Tibial artery (tissue), 4 donors: ENCODE results near the gene G6PC1.

ENCODE experiments used
- DNase-seq, 2 donors: peaks; one replicate each; pipeline ENCODE4 v3.0.0-alpha.2; 2019
- H3K27ac ChIP-seq, 2 donors: fragments of 200-600 bp; sonication (generic) in 1 of 2; 1 replicate in 1 of 2; 2 replicates in 1 of 2; pipeline ENCODE4 v1.5.1; 2018 to 2019; ENCODE audit warnings: mild to moderate bottlenecking in 1 of 2
- H3K27me3 ChIP-seq, 2 donors: fragments of 200-600 bp; sonication (generic) in 1 of 2; one replicate each; pipeline versions ENCODE4 v1.5.1 to v1.6.0; 2016 to 2019
- H3K36me3 ChIP-seq, 3 donors: fragments of 200-600 bp; sonication (generic) in 2 of 3; one replicate each; pipeline ENCODE4 v1.5.1; 2016 to 2019; ENCODE audit warnings: mild to moderate bottlenecking in 2 of 3
- H3K4me1 ChIP-seq, 4 donors: fragments of 200-600 bp; sonication (generic) in 2 of 4; 1 replicate in 3 of 4; 2 replicates in 1 of 4; pipeline ENCODE4 v1.5.1; 2016 to 2019
- H3K4me3 ChIP-seq, 2 donors: fragments of 200-600 bp; sonication (generic) in 1 of 2; 1 replicate in 1 of 2; 2 replicates in 1 of 2; pipeline ENCODE4 v1.5.1; 2018 to 2019; ENCODE audit warnings: mild to moderate bottlenecking in 2 of 2
- H3K9me3 ChIP-seq, 3 donors: fragments of 200-600 bp; sonication (generic) in 1 of 3; one replicate each; pipeline ENCODE4 v1.5.1; 2016 to 2019
- CTCF ChIP-seq, 2 experiments: fragments of 200-600 bp in 1 of 2; fragments of 450-650 bp in 1 of 2; IDR thresholded peaks; one replicate each; pipeline ENCODE4 v1.5.1; 2017 to 2019; ENCODE audit warnings: antibody characterized with exemption in 2 of 2, mild to moderate bottlenecking in 1 of 2, moderate library complexity in 1 of 2
- intact Hi-C: fragments of 100-400 bp; cut with DNase I; formaldehyde crosslinking; loops from one replicate; pipeline ENCODE4 v1.15.0; 2023; ENCODE audit warnings: low total_unique reads

The G6PC1 gene

GRCh38 chr17:42924891-42925290 lies 24.3 kb downstream of the G6PC1 start:
- intact Hi-C loops, result no loop called here

GRCh38 chr17:42928714-42929496 lies 28.3 kb downstream of the G6PC1 start:
- peak; percentile 75 to 86 for TF ChIP-seq CTCF (IDR thresholded peaks at IDR 0.05)
- Histone ChIP-seq H3K36me3 (no peaks in the 10 kb centered on the region), H3K9me3 (no peaks in the 10 kb centered on the region), H3K27me3 (peaks cover 0 to 2% of the 10 kb centered on the region in 2 donors), H3K4me1 (peaks cover 0 to 13% (median 1%) of the 10 kb centered on the region in 4 donors), H3K27ac (peak overlapping the region; percentile 75 to 82), H3K4me3 (no peak overlapping the region)
- intact Hi-C loops, result no loop called here
- DNase-seq, result peak; percentile 61 to 78

More at GRCh38 chr17:42924891-42925290, 24.3 kb downstream of the G6PC1 start:
- no peak for TF ChIP-seq CTCF (IDR thresholded peaks at IDR 0.05)
- Histone ChIP-seq H3K27ac (no peak overlapping the region), H3K27me3 (no peaks in the 10 kb centered on the region), H3K4me3 (no peak overlapping the region), H3K9me3 (no peaks in the 10 kb centered on the region), H3K36me3 (no peaks in the 10 kb centered on the region), H3K4me1 (peaks cover 0 to 51% (median 21%) of the 10 kb centered on the region in 4 donors)
- no peak for DNase-seq

GRCh38 chr17:42929497-42929844 lies 28.9 kb downstream of the G6PC1 start:
- Histone ChIP-seq H3K36me3 (no peaks in the 10 kb centered on the region), H3K27ac (peak overlapping the region; percentile 75 to 82), H3K4me3 (no peak overlapping the region), H3K4me1 (peaks cover 0 to 12% (median 1%) of the 10 kb centered on the region in 4 donors), H3K9me3 (no peaks in the 10 kb centered on the region), H3K27me3 (peaks cover 0 to 2% of the 10 kb centered on the region in 2 donors)
- no peak for DNase-seq
- no peak for TF ChIP-seq CTCF (IDR thresholded peaks at IDR 0.05)
- intact Hi-C loops, result no loop called here

GRCh38 chr17:42937712-42938596 lies 37.4 kb downstream of the G6PC1 start:
- H3K27me3 ChIP-seq, result peaks cover 0 to 2% of the 10 kb centered on the region in 2 donors
- no peak overlapping the region for H3K27ac ChIP-seq
- DNase-seq, result no peak
- no peaks in the 10 kb centered on the region for H3K4me1 ChIP-seq
- intact Hi-C loops, result loop anchor here (2.0 kb wide), 1 partner anchor 93 kb away; the partner anchor contains the start of gene AOC2
- no peaks in the 10 kb centered on the region for H3K9me3 ChIP-seq
- peak; percentile 58 to 67 for TF ChIP-seq CTCF (IDR thresholded peaks at IDR 0.05)
- H3K36me3 ChIP-seq, result no peaks in the 10 kb centered on the region
- no peak overlapping the region for H3K4me3 ChIP-seq

- Histone ChIP-seq H3K27ac (peak overlapping the region in 1 of 2 donors; percentile 38), H3K4me3 (no peak overlapping the region), H3K36me3 (peaks cover 0 to 14% (median 10%) of the 10 kb centered on the region in 3 donors), H3K4me1 (peaks cover 0 to 22% (median 2%) of the 10 kb centered on the region in 4 donors), H3K27me3 (no peaks in the 10 kb centered on the region), H3K9me3 (no peaks in the 10 kb centered on the region)
- TF ChIP-seq CTCF (IDR thresholded peaks at IDR 0.05), result no peak
- no peak for DNase-seq
- intact Hi-C loops, result no loop called here
These were observed 43.6 kb downstream of the G6PC1 start for GRCh38 chr17:42944211-42944610.
